Measurements from ENCODE around the gene KIAA1614. TPM values are rescaled to one million over a fixed set of nuclear protein-coding genes. Genes with fewer than 3 reads are reported as not detected.
A peak's percentile ranks its signal among the peaks of the same experiment; 100 is the strongest.

Gene KIAA1614
- total RNA-seq, 1 donor from 2014 or later = 13.0 TPM

DNA sequence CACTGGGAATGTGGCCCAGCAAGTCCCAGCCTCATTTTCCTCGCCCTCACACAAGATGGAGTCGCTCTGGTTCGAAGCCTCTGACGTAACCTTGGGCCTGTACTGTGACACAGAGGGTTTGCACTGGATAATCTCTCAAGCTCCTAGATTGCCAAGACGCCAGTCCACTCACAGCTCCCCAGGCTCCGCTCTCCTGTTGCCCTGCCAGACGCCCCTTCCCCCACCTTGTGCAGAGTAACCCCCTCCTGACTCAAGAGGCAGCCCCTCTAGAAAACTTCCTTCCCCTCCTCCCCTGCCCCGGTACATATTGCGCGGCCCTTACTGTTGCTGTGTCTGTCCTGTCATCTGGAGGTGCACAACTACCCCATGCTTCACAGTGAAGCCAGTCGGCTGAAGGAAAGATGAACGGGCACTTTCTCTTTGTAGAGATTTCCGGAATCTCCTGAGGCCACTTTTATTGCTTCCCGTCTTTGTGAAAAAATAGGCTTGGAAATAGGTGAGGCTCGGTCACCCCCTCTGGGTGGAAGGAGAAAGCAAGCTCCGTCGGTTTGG lies 981 bp upstream of the KIAA1614 start:
- Histone ChIP-seq H3K27me3 (no peaks in the 10 kb centered on the region), H3K4me3 (peak overlapping the region; percentile 57 to 76), H3K4me1 (peaks cover 21% of the 10 kb centered on the region), H3K27ac (peak overlapping the region; percentile 92), H3K36me3 (peaks cover 0 to 5% of the 10 kb centered on the region in 2 donors), H3K9me3 (no peaks in the 10 kb centered on the region)
- intact Hi-C loops (cut with DNase I) = loop anchor here (2.0 kb wide), 1 partner anchor 111 kb away; the partner anchor contains the start of gene STX6
- no peak for TF ChIP-seq CTCF (IDR thresholded peaks at IDR 0.05)
- peak in 1 of 2 donors; percentile 34 for TF ChIP-seq POLR2AphosphoS5 (IDR thresholded peaks at IDR 0.05; ENCODE audit: insufficient read depth in 1 of 2, low read depth in 1 of 2)
- no peak for DNase-seq (ENCODE audit: extremely low spot score in 2 of 2)

GRCh38 chr1:180912211-180912800 lies 391 bp upstream of the KIAA1614 start:
- Histone ChIP-seq H3K4me1 (peaks cover 21% of the 10 kb centered on the region), H3K4me3 (peak overlapping the region; percentile 57 to 76), H3K9me3 (no peaks in the 10 kb centered on the region), H3K36me3 (peaks cover 0 to 11% of the 10 kb centered on the region in 2 donors), H3K27ac (peak overlapping the region; percentile 92), H3K27me3 (no peaks in the 10 kb centered on the region)
- no peak for TF ChIP-seq POLR2A (IDR thresholded peaks at IDR 0.05)
- no peak for TF ChIP-seq CTCF (IDR thresholded peaks at IDR 0.05)
- TF ChIP-seq POLR2AphosphoS5 (IDR thresholded peaks at IDR 0.05; ENCODE audit: insufficient read depth in 1 of 2, low read depth in 1 of 2) = no peak
- DNase-seq (ENCODE audit: extremely low spot score in 2 of 2) = no peak
- intact Hi-C loops (cut with DNase I) = loop anchor here (2.0 kb wide), 1 partner anchor 110 kb away; the partner anchor contains the start of gene STX6

GRCh38 chr1:180915426-180915965 lies 2.8 kb downstream of the KIAA1614 start:
- Histone ChIP-seq H3K27ac (no peak overlapping the region), H3K4me3 (no peak overlapping the region), H3K36me3 (peaks cover 0 to 23% of the 10 kb centered on the region in 2 donors), H3K4me1 (peaks cover 21% of the 10 kb centered on the region), H3K27me3 (no peaks in the 10 kb centered on the region), H3K9me3 (no peaks in the 10 kb centered on the region)
- intact Hi-C loops (cut with DNase I) = no loop called here
- TF ChIP-seq CTCF (IDR thresholded peaks at IDR 0.05) (no peak), POLR2A (IDR thresholded peaks at IDR 0.05) (no peak), POLR2AphosphoS5 (IDR thresholded peaks at IDR 0.05; ENCODE audit: insufficient read depth in 1 of 2, low read depth in 1 of 2) (no peak)
- DNase-seq (ENCODE audit: extremely low spot score in 2 of 2) = no peak

DNA sequence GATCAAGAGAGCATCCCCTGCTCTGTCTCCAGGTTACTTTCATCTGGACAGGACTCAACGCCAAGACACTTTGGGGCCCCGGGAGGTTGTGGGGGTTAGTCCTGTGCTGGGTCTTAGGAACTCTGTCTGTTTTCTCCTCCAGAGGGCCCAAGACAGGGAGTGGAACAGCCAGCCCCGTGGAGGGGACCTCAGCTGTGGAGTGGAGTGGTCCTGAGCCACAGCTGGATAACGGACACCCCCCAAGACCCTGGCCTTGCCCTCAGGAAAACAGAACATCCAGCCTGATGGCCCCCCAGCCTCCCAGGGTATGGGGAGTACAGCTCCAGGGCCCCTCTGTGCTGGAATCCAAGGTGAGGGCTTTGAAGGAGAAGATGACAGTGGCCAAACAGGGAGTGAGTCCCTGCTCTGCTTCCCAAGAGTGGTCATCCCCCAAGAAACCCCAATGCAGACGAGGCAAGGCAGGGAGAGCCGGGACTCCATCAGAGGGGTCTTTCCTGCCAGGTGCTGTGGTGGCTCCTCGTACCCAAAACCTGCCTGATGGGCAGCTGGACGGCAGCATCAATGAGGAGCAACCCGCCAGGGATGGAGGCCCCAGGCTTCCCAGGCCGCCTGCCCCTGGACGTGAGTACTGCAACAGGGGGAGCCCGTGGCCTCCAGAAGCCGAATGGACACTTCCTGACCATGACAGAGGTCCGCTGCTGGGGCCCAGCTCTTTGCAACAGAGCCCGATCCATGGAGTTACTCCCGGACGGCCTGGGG lies 3.5 kb downstream of the KIAA1614 start:
- Histone ChIP-seq H3K27ac (no peak overlapping the region), H3K4me1 (peaks cover 16% of the 10 kb centered on the region), H3K4me3 (no peak overlapping the region), H3K36me3 (peaks cover 0 to 23% of the 10 kb centered on the region in 2 donors), H3K27me3 (no peaks in the 10 kb centered on the region), H3K9me3 (no peaks in the 10 kb centered on the region)
- TF ChIP-seq CTCF (IDR thresholded peaks at IDR 0.05) = no peak
- no peak for TF ChIP-seq POLR2A (IDR thresholded peaks at IDR 0.05)
- TF ChIP-seq POLR2AphosphoS5 (IDR thresholded peaks at IDR 0.05; ENCODE audit: insufficient read depth in 1 of 2, low read depth in 1 of 2) = no peak
- intact Hi-C loops (cut with DNase I) = no loop called here
- no peak for DNase-seq (ENCODE audit: extremely low spot score in 2 of 2)

Data from vagina (tissue), 2 donors.